GM12878 (cell line): ENCODE results near the gene SSR3.

Experiments
- JUNB ChIP-seq: IDR thresholded peaks from 2 replicates; pipeline ENCODE4 v1.6.1; 2016; ENCODE audit warnings: antibody characterized with exemption, mild to moderate bottlenecking
- PRDM15 ChIP-seq: fragments of 450-650 bp; formaldehyde crosslinking; IDR thresholded peaks from 2 replicates; pipeline ENCODE4 v1.4.0; 2020; ENCODE audit warnings: mild to moderate bottlenecking, moderate library complexity

GRCh38 chr3:156498307-156498706 is 56.6 kb downstream of the SSR3 start:
- no peak for TF ChIP-seq PRDM15 (CRISPR knock-in tag)
- no peak for TF ChIP-seq JUNB
